SK-N-SH (cell line): ENCODE measurements around the gene PJA2.

Experiments used
- CTCF ChIP-seq: fragments of 200-600 bp; sonication (generic); IDR thresholded peaks from 2 replicates; pipeline ENCODE4 v1.6.1; 2017; ENCODE audit warnings: antibody characterized with exemption, mild to moderate bottlenecking, moderate library complexity
- EP300 ChIP-seq, 2 experiments: IDR thresholded peaks; 2 replicates each; pipeline versions ENCODE4 v1.4.0 to v1.6.1; 2012; ENCODE audit warnings: borderline replicate concordance in 1 of 2, low read depth in 1 of 2, low read length in 1 of 2
- JUND ChIP-seq: IDR thresholded peaks from 2 replicates; pipeline ENCODE4 v1.4.0; 2012
- SMC3 ChIP-seq: IDR thresholded peaks from 2 replicates; pipeline ENCODE4 v1.6.1; 2012; ENCODE audit warnings: low read depth, low read length, improper control_type of control experiment

- TF ChIP-seq CTCF (no peak), JUND (no peak), SMC3 (no peak), EP300 (IDR thresholded peaks at IDR 0.05; ENCODE audit: borderline replicate concordance in 1 of 2, low read depth in 1 of 2, low read length in 1 of 2) (no peak)
Observed at GRCh38 chr5:109312695-109313094, 97.1 kb downstream of the PJA2 start.
